NCI-H2227 (cell line): ENCODE results near the gene SSBP2.
"Not testable (repeated sequence)": the region's sequence is repeated elsewhere in the genome, so short reads cannot be mapped to it uniquely, and the experiment has no call there.

Source experiments
- DNase-seq: peaks from one replicate; lab custom pipeline; 2025; ENCODE audit not compliant: unreplicated experiment; lab: John Stamatoyannopoulos, UW

SSBP2 gene

GRCh38 chr5:81537905-81538547 lies 212.9 kb downstream of the SSBP2 start:
- DNase-seq = no peak

DNA sequence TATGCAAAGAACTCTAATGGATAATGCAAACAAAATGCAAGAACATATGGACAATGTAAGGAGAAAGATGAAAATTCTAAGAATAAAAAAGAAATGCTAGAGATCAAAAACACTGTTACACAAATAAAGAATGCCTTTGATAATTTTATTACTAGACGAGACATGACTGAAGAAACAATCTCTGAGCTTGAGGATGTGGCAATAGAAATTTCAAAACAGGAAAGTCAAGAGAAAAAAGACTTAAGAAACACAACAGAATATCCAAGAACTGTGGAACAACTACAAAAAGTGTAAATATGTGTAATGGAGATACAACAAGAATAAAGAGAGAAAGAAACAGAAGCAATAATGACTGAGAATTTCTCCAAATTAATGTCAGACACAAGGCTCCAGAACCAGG lies 216.5 kb downstream of the SSBP2 start:
- DNase-seq = no peak

DNA sequence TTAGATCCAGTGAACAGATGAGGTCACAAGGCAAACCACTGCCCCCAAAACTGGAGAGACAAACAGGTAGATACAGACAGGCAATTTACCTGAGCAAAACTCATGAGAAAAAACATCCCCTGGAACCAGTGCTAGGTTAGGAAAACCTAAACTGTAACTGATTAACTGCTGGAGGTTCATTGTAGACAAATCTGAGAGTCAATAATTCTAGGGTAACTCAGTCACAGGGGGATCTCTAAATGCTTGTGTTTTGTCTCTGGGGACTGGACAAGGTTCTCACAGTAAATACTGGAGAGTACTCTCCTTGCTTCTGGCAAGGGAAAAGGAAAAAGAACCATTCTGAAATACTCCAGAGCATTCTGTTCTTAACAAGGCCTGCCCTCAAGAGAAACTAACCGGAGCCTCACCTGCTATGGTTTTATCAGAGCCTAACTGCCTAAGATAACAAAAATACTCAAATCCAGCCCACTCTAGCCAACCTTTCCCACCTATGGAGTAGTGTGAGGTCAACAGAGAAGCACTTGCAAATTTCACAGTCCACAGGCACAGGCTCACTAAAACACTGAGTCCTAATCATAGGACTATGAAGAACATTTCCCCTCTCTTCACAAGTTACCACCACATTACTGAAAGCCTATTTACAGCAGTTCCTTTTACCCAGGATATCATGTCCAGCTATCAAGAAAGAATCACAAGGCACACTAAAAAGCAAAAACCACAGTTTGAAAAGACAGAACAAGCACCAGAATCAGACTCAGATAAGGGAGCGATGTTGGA lies 217.1 kb downstream of the SSBP2 start:
- no peak for DNase-seq

DNA sequence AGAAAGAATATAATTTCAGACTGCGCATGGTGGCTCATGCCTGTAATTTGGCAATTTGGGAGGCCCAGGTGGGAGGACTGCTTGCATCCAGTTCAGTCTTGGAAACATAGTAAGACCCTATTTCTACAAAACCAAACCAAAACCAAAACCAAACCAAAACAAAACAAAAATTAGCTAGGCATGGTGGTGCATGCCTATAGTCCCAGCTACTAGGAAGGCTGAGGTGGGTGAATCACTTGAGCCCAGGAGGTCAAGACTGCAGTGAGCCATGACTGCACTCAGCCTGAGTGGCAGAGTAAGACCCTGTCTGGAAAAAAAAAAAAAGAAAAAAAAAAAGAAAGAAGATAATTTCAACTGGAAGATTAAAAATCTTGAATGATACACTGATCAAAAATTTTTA lies 220.0 kb downstream of the SSBP2 start:
- DNase-seq = no peak

DNA sequence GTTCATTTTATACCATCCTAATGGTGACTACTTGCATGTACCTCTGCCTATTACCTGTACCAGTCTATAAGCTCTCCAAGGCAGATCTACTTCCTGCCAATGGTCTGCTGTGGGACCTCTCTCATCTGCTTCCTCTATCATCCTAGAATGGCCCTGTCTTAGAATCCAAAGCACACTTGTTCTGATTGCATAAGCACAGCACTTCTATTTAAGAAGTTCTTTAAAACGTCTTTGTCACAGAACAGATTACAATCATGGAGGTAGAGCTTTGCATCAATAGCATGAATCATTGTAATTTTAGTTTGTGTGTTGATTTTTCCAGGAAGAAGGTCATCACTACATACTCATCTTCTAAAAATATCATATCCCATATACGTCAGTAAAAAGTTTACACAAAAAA lies 225.2 kb downstream of the SSBP2 start:
- no peak for DNase-seq

GRCh38 chr5:81524015-81524414 lies 226.9 kb downstream of the SSBP2 start:
- DNase-seq = no peak

DNA sequence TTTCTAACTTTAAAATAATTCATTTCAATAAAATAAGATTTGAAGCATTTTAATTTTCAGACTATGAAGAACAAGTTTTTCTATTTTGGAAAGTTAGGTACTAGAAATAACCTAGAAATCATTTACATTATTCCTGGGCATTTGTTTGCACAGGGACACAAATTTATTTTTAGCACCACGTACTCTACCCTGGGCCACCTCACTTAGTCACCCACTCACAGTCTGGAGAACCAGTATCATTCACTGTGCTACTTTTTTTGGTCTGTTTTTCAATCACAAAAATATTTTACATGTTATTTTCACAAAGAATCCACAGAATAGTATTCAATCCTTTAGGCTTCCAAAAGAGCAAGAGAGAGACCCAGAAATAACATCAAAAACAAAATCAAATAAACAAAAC lies 228.3 kb downstream of the SSBP2 start:
- no peak for DNase-seq

- DNase-seq = no peak
These were observed 230.1 kb downstream of the SSBP2 start for GRCh38 chr5:81520769-81521168.

DNA sequence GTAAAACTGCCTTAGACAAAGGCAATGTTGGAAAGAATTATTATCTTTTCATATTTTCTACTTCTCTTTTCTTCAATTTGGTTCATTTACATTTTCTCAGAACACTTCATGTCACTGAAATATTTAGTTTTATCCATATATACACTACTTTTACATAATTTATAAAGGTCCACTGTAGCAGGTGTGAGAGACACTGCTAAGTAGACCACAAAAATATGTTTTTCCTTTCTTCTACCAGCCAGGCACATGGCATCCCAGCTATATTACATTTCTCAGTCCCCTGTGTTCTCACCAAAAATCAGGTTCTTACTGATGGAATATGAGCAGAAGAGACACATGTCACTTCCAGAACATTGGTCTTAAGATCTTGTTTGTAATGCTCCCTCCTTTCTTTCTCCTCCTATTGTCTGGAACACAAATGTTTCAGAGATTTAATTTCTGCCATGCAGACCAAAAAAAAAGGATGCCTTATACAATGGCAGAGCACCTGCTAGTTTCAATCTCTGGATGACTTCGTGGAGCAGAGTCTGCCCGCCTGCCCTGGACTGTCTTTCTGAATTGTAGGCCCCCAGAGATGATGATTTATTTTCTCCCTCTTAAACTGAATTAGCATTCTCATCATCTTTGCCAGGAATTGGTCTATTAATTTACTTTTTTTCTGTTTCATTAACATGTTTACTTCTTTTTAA lies 231.5 kb downstream of the SSBP2 start:
- no peak for DNase-seq

- DNase-seq = no peak
These were observed 233.4 kb downstream of the SSBP2 start for GRCh38 chr5:81517462-81517861.

DNA sequence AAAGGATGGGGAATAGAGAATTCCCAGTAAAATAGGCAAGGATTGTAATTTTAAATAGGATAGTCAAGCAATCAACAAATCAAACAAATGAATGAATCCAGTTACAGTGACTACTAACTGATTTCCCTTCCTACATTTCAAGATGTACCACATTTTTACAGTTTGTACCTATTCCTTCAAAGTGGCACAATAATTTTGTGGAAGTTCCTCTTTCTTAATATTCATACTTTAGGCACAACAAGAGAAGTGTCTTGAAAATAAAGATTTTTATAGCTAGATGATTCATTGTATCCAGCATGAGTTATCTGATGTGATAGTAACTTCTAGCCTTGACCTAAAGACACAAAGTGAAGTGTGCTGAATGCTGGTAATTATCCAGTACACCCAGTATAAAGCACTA lies 234.8 kb downstream of the SSBP2 start:
- DNase-seq = no peak

- DNase-seq = no peak
These were observed 236.9 kb downstream of the SSBP2 start for GRCh38 chr5:81513982-81514381.

DNA sequence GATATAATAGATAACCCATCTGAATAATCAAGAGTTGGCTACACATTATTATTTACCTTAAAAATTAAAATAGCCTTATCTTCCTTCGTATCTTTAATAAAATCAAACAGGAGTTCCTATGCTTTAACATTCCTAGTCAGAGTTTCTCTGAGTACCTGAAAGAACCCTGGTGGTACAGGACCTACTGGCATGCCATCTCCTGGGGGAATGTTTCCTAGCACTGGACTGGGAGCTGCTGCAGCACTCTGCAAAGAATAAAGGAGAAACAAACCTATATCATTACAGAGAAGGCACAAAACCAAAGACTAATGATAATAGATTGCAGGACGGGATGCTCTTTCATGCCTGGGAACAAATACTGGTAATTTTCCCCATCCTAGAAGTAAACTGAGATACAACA lies 237.4 kb downstream of the SSBP2 start:
- DNase-seq = no peak

DNA sequence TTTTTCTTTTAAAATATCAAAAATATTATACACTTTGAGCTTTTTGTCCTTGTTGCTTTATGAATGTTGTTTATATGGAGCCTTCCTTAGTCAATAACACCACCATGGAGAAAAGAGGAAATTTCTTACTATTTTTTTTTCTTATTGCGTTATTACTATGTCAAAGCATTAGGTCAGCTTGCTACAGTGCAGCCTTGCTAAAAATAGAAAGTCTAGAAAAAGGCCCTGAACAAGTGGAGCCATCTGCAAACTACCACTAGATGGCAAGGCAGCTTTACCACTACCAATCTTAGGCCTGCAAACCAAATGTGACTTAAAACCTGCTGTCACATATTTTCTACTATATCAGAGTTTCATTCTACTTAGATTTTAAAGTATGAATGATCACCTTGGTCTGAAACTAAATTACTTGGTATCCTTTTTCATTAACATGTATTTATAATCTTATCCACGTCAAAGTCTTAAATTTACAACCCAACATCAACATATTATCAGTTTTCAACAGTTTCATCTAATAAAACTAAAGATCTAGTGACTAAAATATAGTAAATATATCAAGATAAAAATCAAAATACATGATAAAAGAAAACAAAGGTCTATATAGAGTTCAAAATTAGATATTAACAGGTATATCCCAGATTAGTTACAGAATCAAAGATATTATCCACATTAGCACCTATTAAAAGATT lies 243.9 kb downstream of the SSBP2 start:
- DNase-seq = peak; percentile 68

DNA sequence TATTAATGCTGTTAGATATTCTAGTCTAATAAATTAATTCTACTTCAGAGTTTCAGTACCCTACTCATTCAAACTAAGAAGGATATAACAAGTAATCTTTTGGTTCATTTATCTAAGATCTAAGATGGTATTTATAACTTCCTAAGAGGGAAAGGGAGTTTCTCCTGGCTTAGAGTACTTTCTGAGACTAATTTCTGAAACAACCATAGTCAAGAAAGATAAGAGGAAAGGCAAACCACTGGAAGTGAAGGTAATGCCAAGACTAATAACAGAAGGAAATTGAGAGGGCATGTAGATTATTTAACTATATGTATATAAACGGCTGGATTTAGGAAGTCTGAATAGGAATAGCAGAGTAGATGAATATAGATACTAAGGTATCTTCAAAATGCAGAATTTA lies 244.5 kb downstream of the SSBP2 start:
- no peak for DNase-seq

GRCh38 chr5:81505672-81506071 lies 245.2 kb downstream of the SSBP2 start:
- no peak for DNase-seq

DNA sequence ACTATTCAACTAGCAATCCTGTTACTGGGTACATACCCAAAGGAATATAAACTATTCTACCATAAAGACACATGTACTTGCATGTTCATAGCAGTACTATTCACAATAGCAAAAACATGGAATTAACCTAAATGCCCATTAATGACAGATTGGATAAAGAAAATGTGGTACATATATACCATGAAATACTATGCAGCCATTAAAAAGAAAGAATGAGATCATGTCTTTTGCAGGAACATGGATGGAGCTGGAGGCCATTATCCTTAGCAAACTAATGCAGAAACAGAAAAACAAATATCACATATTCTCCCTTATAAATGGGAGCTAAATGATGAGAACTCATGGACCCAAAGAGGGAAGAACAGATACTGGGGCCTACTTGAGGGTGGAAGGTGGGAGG lies 247.3 kb downstream of the SSBP2 start:
- DNase-seq = not testable (repeated sequence)

DNA sequence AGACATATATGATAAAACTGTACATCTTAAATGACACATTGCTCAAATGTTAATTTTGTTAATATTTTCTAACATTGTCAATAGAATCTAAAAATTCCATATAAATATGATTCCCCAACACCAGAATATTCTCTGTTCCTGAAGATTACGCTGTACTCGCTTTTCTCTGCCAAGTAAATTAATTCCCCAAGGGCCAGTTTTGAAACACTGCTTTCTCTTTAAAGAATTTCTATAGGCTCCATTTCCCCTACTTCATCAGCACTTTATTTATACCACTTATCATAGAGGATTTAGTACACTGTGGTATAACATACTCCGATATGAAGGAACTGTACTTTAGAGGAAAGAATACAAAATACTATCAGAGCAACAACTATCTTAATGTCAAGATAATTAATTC lies 255.6 kb downstream of the SSBP2 start:
- DNase-seq = no peak

- DNase-seq = no peak
These were observed 262.0 kb downstream of the SSBP2 start for GRCh38 chr5:81488862-81489261.

- no peak for DNase-seq
These were observed 264.2 kb downstream of the SSBP2 start for GRCh38 chr5:81486711-81487110.

GRCh38 chr5:81482595-81482994 lies 268.3 kb downstream of the SSBP2 start:
- no peak for DNase-seq

GRCh38 chr5:81473395-81473794 lies 277.5 kb downstream of the SSBP2 start:
- DNase-seq = not testable (repeated sequence)
